ENCODE measurements around the gene NKX2-1. TPM values are rescaled to one million over a fixed set of nuclear protein-coding genes. Genes with fewer than 3 reads are reported as not detected.

Gene NKX2-1
- total RNA-seq, 1 donor from 2014 or later, result not detected

- no peaks in the 10 kb centered on the region for H3K9me3 ChIP-seq (ENCODE audit: insufficient read depth, low read depth, low read length)
- no peaks in the 10 kb centered on the region for H3K79me2 ChIP-seq (ENCODE audit: insufficient read depth, low read length)
- no peak overlapping the region for H3K9ac ChIP-seq (ENCODE audit: low read length)
- no peak overlapping the region for H3K4me3 Mint-ChIP-seq (ENCODE audit: unreplicated experiment)
- H3K27ac ChIP-seq (ENCODE audit: low read depth, low read length), result no peak overlapping the region
- no peaks in the 10 kb centered on the region for H3K36me3 ChIP-seq (ENCODE audit: insufficient read depth, low read length)
- peaks cover 7% of the 10 kb centered on the region for H3K27me3 Mint-ChIP-seq (ENCODE audit: low read depth, unreplicated experiment)
- H3K36me3 Mint-ChIP-seq (ENCODE audit: low read depth, unreplicated experiment), result no peaks in the 10 kb centered on the region
- H3K27me3 ChIP-seq (ENCODE audit: insufficient read depth, low read length), result no peaks in the 10 kb centered on the region
- FAIRE-seq (no peak), DNase-seq (ENCODE audit: low read depth) (no peak)
- no peak overlapping the region for H3K4me3 ChIP-seq (ENCODE audit: insufficient read depth, low read depth, low read length)
- peaks cover 3% of the 10 kb centered on the region for H3K9me3 Mint-ChIP-seq (ENCODE audit: unreplicated experiment)
- H3K4me1 ChIP-seq (ENCODE audit: insufficient read depth, low read length), result no peaks in the 10 kb centered on the region
- TF ChIP-seq, protein P1, sequence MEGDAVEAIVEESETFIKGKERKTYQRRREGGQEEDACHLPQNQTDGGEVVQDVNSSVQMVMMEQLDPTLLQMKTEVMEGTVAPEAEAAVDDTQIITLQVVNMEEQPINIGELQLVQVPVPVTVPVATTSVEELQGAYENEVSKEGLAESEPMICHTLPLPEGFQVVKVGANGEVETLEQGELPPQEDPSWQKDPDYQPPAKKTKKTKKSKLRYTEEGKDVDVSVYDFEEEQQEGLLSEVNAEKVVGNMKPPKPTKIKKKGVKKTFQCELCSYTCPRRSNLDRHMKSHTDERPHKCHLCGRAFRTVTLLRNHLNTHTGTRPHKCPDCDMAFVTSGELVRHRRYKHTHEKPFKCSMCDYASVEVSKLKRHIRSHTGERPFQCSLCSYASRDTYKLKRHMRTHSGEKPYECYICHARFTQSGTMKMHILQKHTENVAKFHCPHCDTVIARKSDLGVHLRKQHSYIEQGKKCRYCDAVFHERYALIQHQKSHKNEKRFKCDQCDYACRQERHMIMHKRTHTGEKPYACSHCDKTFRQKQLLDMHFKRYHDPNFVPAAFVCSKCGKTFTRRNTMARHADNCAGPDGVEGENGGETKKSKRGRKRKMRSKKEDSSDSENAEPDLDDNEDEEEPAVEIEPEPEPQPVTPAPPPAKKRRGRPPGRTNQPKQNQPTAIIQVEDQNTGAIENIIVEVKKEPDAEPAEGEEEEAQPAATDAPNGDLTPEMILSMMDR (IDR thresholded peaks at IDR 0.05; ENCODE audit: insufficient read depth, low read depth, low read length), result no peak
- TF ChIP-seq EZH2 (IDR thresholded peaks at IDR 0.05; ENCODE audit: insufficient read depth, low read length), result no peak
- no peak overlapping the region for H3K4me2 ChIP-seq (ENCODE audit: low read length)
- no peak overlapping the region for H3K27ac Mint-ChIP-seq (ENCODE audit: unreplicated experiment)
- no peak overlapping the region for H2AFZ ChIP-seq (ENCODE audit: low read depth, low read length)
- peaks cover 7% of the 10 kb centered on the region for H3K4me1 Mint-ChIP-seq (ENCODE audit: low read depth, unreplicated experiment)
- no peaks in the 10 kb centered on the region for H4K20me1 ChIP-seq (ENCODE audit: insufficient read depth, low read length)
Measured at GRCh38 chr14:36474593-36474992, 45.4 kb downstream of the NKX2-1 start.

- H3K4me1 Mint-ChIP-seq (ENCODE audit: low read depth, unreplicated experiment), result no peaks in the 10 kb centered on the region
- H3K9ac ChIP-seq (ENCODE audit: low read length), result no peak overlapping the region
- H3K4me2 ChIP-seq (ENCODE audit: low read length), result no peak overlapping the region
- no peak overlapping the region for H3K27ac ChIP-seq (ENCODE audit: low read depth, low read length)
- no peak for DNase-seq (ENCODE audit: low read depth)
- no peaks in the 10 kb centered on the region for H3K36me3 ChIP-seq (ENCODE audit: insufficient read depth, low read length)
- H2AFZ ChIP-seq (ENCODE audit: low read depth, low read length), result no peak overlapping the region
- no peaks in the 10 kb centered on the region for H3K9me3 ChIP-seq (ENCODE audit: insufficient read depth, low read depth, low read length)
- no peak overlapping the region for H3K27ac Mint-ChIP-seq (ENCODE audit: unreplicated experiment)
- no peaks in the 10 kb centered on the region for H3K4me1 ChIP-seq (ENCODE audit: insufficient read depth, low read length)
- peaks cover 7% of the 10 kb centered on the region for H3K27me3 Mint-ChIP-seq (ENCODE audit: low read depth, unreplicated experiment)
- H3K79me2 ChIP-seq (ENCODE audit: insufficient read depth, low read length), result no peaks in the 10 kb centered on the region
- FAIRE-seq, result no peak
- peaks cover 3% of the 10 kb centered on the region for H3K9me3 Mint-ChIP-seq (ENCODE audit: unreplicated experiment)
- TF ChIP-seq, protein P1 (IDR thresholded peaks at IDR 0.05; ENCODE audit: insufficient read depth, low read depth, low read length), result no peak
- TF ChIP-seq EZH2 (IDR thresholded peaks at IDR 0.05; ENCODE audit: insufficient read depth, low read length), result no peak
- H4K20me1 ChIP-seq (ENCODE audit: insufficient read depth, low read length), result no peaks in the 10 kb centered on the region
- H3K36me3 Mint-ChIP-seq (ENCODE audit: low read depth, unreplicated experiment), result no peaks in the 10 kb centered on the region
- H3K27me3 ChIP-seq (ENCODE audit: insufficient read depth, low read length), result no peaks in the 10 kb centered on the region
- no peak overlapping the region for H3K4me3 ChIP-seq (ENCODE audit: insufficient read depth, low read depth, low read length)
- no peak overlapping the region for H3K4me3 Mint-ChIP-seq (ENCODE audit: unreplicated experiment)
Measured at GRCh38 chr14:36471431-36471830, 48.6 kb downstream of the NKX2-1 start.

DNA sequence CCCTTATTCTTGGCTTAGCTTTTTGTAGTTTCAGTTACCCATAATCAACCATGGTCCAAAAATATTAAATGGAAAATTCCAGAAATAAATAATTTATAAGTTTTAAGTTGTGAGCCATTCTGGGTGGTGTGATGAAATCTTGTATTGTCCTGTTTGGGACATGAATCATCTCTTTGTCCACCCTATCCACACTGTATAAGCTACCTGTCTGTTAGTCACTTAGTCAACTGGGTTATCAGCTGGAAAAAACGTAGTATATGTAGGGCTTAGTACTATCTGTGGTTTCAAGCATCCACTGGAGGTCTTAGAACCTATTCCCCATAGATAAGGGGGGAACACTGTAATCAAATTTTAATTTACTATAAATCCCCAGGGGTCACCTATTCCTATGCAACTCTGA lies 52.7 kb downstream of the NKX2-1 start:
- FAIRE-seq (no peak), DNase-seq (ENCODE audit: low read depth) (no peak)
- Histone ChIP-seq H3K27me3 (ENCODE audit: insufficient read depth, low read length) (no peaks in the 10 kb centered on the region), H2AFZ (ENCODE audit: low read depth, low read length) (no peak overlapping the region), H3K9ac (ENCODE audit: low read length) (no peak overlapping the region), H3K4me1 (ENCODE audit: insufficient read depth, low read length) (no peaks in the 10 kb centered on the region), H3K4me2 (ENCODE audit: low read length) (no peak overlapping the region), H3K4me3 (ENCODE audit: insufficient read depth, low read depth, low read length) (no peak overlapping the region), H3K79me2 (ENCODE audit: insufficient read depth, low read length) (no peaks in the 10 kb centered on the region), H3K36me3 (ENCODE audit: insufficient read depth, low read length) (no peaks in the 10 kb centered on the region), H4K20me1 (ENCODE audit: insufficient read depth, low read length) (no peaks in the 10 kb centered on the region), H3K27ac (ENCODE audit: low read depth, low read length) (no peak overlapping the region), H3K9me3 (ENCODE audit: insufficient read depth, low read depth, low read length) (no peaks in the 10 kb centered on the region)
- H3K27ac Mint-ChIP-seq (ENCODE audit: unreplicated experiment), result no peak overlapping the region
- peaks cover 5% of the 10 kb centered on the region for H3K27me3 Mint-ChIP-seq (ENCODE audit: low read depth, unreplicated experiment)
- no peak overlapping the region for H3K4me3 Mint-ChIP-seq (ENCODE audit: unreplicated experiment)
- TF ChIP-seq EZH2 (IDR thresholded peaks at IDR 0.05; ENCODE audit: insufficient read depth, low read length), result no peak
- TF ChIP-seq, protein P1 (IDR thresholded peaks at IDR 0.05; ENCODE audit: insufficient read depth, low read depth, low read length), result no peak
- peaks cover 2% of the 10 kb centered on the region for H3K9me3 Mint-ChIP-seq (ENCODE audit: unreplicated experiment)
- no peaks in the 10 kb centered on the region for H3K36me3 Mint-ChIP-seq (ENCODE audit: low read depth, unreplicated experiment)
- no peaks in the 10 kb centered on the region for H3K4me1 Mint-ChIP-seq (ENCODE audit: low read depth, unreplicated experiment)

Other genes with a start within 250 kb of the NKX2-1 start
- 19.6 and 22.3 TPM in 2 replicates for gene MBIP, start 199.6 kb downstream of the NKX2-1 start, total RNA-seq
- not detected in 2 replicates for gene NKX2-8, start 62.4 kb upstream of the NKX2-1 start, total RNA-seq
- gene PAX9, start 141.6 kb upstream of the NKX2-1 start, total RNA-seq, result 1.2 and 1.9 TPM in 2 replicates

Measured in astrocyte (in vitro differentiated cells and primary cell).